Activated CD4-positive, CD25-positive, alpha-beta regulatory T cell treated with anti-CD3 and anti-CD28 coated beads, Interleukin-2, amount 50 U/mL, for 72 hours (primary cell): ENCODE results near the gene TAF3.
A peak's percentile ranks its signal among the peaks of the same experiment; 100 is the strongest.
"Not testable (repeated sequence)": the region's sequence is repeated elsewhere in the genome, so short reads cannot be mapped to it uniquely, and the experiment has no call there.

ENCODE experiments used
- DNase-seq: peaks from one replicate; pipeline ENCODE4 v3.0.0; 2021

TAF3 gene

GRCh38 chr10:7818295-7819120 lies at the start of gene TAF3:
Gene TAF3, plus strand, starts transcription at chr10:7818505. Its CDS starts 205 bp downstream, at chr10:7818710.
- peak; percentile 94 for DNase-seq

- DNase-seq = no peak
Observed at GRCh38 chr10:7773845-7774801, 44.2 kb upstream of the TAF3 start.

GRCh38 chr10:7776777-7777176 lies 41.5 kb upstream of the TAF3 start:
- DNase-seq = no peak

- DNase-seq = not testable (repeated sequence)
Observed at GRCh38 chr10:7782194-7782593, 36.1 kb upstream of the TAF3 start.

- DNase-seq = no peak
Observed at GRCh38 chr10:7786430-7786829, 31.9 kb upstream of the TAF3 start.

- no peak for DNase-seq
Observed at GRCh38 chr10:7787150-7787856, 31.0 kb upstream of the TAF3 start.

- peak; percentile 99 for DNase-seq
Observed at GRCh38 chr10:7787857-7788638, 30.3 kb upstream of the TAF3 start, which contains the start of the genes ATP5F1C and KIN. Gene ATP5F1C, plus strand, starts transcription at chr10:7788177. Its CDS starts 31 bp downstream, at chr10:7788208. Gene KIN, minus strand, starts transcription at chr10:7787993. Its CDS starts 60 bp downstream, at chr10:7787933.

- DNase-seq = no peak
Observed at GRCh38 chr10:7788639-7789286, 29.5 kb upstream of the TAF3 start.

- DNase-seq = no peak
Observed at GRCh38 chr10:7789390-7789789, 28.9 kb upstream of the TAF3 start.

GRCh38 chr10:7792541-7792940 lies 25.8 kb upstream of the TAF3 start:
- no peak for DNase-seq

GRCh38 chr10:7794251-7795026 lies 23.9 kb upstream of the TAF3 start:
- no peak for DNase-seq

- no peak for DNase-seq
Observed at GRCh38 chr10:7795605-7796004, 22.7 kb upstream of the TAF3 start.

- no peak for DNase-seq
Observed at GRCh38 chr10:7797582-7797981, 20.7 kb upstream of the TAF3 start.

GRCh38 chr10:7802606-7803005 lies 15.7 kb upstream of the TAF3 start:
- no peak for DNase-seq

GRCh38 chr10:7804216-7804615 lies 14.1 kb upstream of the TAF3 start:
- DNase-seq = no peak

GRCh38 chr10:7804741-7805140 lies 13.6 kb upstream of the TAF3 start:
- no peak for DNase-seq

- DNase-seq = no peak
Observed at GRCh38 chr10:7808686-7809267, 9.5 kb upstream of the TAF3 start.

GRCh38 chr10:7810443-7810842 lies 7.9 kb upstream of the TAF3 start:
- DNase-seq = no peak

GRCh38 chr10:7811000-7811399 lies 7.3 kb upstream of the TAF3 start:
- no peak for DNase-seq

GRCh38 chr10:7811743-7812142 lies 6.6 kb upstream of the TAF3 start:
- DNase-seq = not testable (repeated sequence)
